Epithelial cell of umbilical artery (primary cell): ENCODE data around the gene ZNF501. TPM values are rescaled to one million over a fixed set of nuclear protein-coding genes. Genes with fewer than 3 reads are reported as not detected.

Experiments
- total RNA-seq: library from RNA; depleted of rRNA; stranded (reverse); fragments of >200 nt; gene quantifications from 2 replicates; pipeline ENCODE4 v1.2.3, GENCODE V29; 2014

ZNF501 gene
- total RNA-seq = 3.2 and 5.8 TPM in 2 replicates

DNA sequence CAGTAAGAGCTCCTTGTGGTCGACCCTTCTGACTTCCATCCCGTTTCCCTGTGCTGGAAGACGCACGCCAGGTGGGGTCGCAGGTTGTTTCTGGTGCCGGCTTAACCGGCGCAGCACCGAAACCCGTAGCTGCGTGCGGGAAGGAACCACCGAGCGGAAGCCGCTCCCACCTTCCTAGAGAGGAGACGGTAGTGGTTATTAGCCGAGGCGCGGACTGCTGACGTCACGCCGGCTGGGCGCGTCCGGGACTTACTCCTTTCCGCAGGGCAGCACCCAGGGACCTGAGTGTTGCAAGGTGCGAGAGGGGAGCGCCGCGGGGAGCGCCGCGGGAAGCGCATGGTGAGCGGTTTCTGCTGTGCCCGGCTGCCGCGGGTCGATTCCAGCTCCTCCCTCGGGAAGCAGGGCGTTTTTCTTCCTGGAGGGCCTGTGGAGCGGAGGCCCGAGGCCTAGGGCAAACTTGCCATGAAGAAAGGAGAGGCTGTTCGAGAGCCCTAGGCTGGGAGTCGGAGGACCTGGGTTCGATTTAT, at the start of gene ZNF501:
Gene ZNF501 (plus strand): TSS at position 252 of the 527 bp plus-strand sequence. CDS start 4,787 bp downstream, outside the sequence.

DNA sequence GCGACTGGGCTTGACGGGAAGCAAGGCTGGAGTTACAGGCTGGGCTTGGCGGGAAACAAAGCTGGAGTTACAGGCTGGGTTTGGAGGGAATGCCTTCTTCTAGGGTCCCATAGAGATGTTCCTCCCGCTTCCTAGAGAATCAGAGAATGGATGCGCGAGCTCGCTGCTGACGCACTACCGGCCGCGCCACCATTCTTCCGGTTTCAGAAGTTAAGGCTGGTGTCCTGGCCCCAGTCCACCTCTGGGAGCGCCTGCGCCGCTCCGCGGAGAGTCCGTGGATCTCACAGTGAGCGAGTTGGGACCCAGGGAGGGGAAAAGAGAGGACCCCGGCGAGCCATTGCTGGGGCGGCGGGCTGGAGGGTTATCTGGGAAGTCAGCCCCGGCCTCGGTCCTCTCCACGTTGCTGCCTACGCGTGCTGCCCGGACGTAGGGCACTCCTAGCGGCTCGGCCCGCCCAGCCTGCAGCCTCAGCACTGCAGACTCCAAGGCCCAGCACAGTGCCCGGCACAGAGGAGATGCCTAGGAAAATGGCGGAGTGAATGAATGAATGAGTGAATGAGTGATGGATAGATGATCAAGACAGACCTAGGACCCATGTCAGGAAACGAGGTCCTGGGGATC, 16.9 kb upstream of the ZNF501 start, which contains the start of gene ZNF502:
Gene ZNF502 (plus strand): TSS at position 206 of the 621 bp plus-strand sequence. CDS start 7,602 bp downstream, outside the sequence.

DNA sequence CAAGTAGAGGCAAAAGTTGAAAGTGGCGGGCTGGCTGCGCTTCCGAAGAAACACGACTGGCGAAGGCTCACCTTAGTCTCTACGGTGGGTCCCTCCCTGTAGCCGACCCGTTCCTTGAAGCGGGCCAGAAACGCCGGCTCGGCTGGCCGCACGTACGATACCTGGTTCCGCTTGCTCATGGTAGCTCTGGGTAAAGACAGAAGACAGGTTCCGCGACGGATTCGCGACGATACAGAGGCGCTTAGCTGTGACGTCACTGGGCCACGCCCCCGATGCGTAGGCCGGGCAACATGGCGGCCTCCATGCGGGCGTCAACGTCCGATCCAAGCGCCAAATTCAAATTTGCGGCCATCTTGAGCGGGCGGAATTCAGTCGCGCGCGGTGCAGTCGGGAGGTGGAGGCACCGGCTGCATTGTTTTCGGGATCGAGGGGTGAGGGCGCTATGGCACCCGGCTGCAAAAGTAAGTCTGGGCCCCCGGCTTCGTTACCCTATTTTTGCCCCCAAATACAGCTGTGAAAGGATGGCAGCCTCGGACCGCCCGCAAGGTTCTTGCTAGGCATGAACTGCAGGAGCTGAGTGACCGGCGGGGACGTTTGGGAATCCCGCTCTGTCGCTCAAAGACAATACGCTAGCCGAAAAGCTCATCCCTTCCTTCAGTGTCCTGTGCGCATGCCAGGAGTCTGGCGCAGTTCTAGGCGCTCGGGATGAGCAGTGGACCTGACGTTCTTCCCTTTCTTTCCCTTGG, 32.2 kb downstream of the ZNF501 start, which contains the start of the genes KIAA1143 and KIF15:
Gene KIAA1143 (minus strand): TSS at position 196 of the 746 bp plus-strand sequence. CDS start 17 bp downstream, at position 179.
Gene KIF15 (plus strand): TSS at position 371 of the 746 bp plus-strand sequence. CDS start 72 bp downstream, at position 443.

Other genes starting within 250 kb of the ZNF501 start
- 0.97 and 1.1 TPM in 2 replicates for gene ZKSCAN7, start 174.4 kb upstream of the ZNF501 start, total RNA-seq
- 0.61 and 0.65 TPM in 2 replicates for gene ZNF660, start 144.7 kb upstream of the ZNF501 start, total RNA-seq
- 8.8 and 10.6 TPM in 2 replicates for gene ZNF197, start 104.6 kb upstream of the ZNF501 start, total RNA-seq
- gene ZNF35, start 80.9 kb upstream of the ZNF501 start, total RNA-seq = 15.8 and 21.4 TPM in 2 replicates
- 3.6 and 3.9 TPM in 2 replicates for gene ZNF502, start 17.0 kb upstream of the ZNF501 start, total RNA-seq
- 16.2 and 18.8 TPM in 2 replicates for gene KIAA1143, start 32.0 kb downstream of the ZNF501 start, total RNA-seq
- 15.3 and 19.9 TPM in 2 replicates for gene KIF15, start 32.2 kb downstream of the ZNF501 start, total RNA-seq
- 11.9 and 12.0 TPM in 2 replicates for gene TMEM42, start 132.3 kb downstream of the ZNF501 start, total RNA-seq
- 0.15 TPM in 1 of 2 replicates, not detected in the other for gene TGM4, start 145.0 kb downstream of the ZNF501 start, total RNA-seq
- 28.9 and 37.7 TPM in 2 replicates for gene ZDHHC3, start 246.5 kb downstream of the ZNF501 start, total RNA-seq
- 66.9 and 96.8 TPM in 2 replicates for gene EXOSC7, start 246.6 kb downstream of the ZNF501 start, total RNA-seq